HG02678 (cell line): Measurements from ENCODE around the gene APH1B.

ENCODE experiments used
- ATAC-seq: cut with Tn5 transposase; IDR thresholded peaks from one replicate; pipeline ENCODE4 v1.9.1; 2021; ENCODE audit warnings: mild to moderate bottlenecking, moderate library complexity; ENCODE audit not compliant: unreplicated experiment

APH1B gene

DNA sequence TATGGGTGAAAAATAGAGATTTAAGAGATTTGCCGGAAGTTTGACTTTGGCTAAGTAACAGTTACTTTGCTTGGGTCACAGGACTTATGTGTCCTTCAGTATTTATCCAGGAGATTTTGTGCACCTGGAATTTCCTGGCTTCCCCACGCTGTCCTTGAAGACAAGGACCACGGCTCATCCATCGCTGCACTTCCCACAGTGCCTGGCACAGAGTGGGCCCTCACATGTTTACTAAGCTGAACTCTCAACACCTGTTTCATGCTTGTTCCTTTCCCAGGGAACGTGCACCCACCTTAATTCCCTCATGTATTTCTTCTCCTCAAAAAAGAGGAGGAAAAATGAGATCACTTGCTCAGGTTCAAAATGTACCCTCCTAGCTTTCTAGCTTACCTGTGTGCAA is 72.2 kb downstream of the APH1B start:
- ATAC-seq: no peak

DNA sequence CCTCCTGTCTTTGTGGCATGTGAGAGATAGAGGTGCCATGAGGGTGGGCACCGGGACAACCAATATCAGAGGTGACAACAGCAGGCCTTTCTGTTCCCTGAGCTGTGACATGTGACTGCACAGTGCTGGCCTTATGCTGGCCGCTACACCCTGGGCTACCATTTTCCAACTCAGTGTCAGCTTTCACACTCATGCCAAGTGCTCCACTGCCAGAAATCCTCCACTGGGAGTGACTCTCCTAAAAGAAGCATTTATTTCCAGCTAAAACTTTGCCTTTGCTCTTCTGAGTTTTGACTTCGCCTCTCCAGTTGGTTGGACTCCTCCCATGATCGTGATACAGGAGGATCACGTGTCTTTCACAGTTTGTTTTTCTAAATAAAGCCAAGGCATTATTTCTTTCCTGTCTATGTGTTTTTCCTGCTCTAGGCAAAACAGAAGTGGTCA is 72.8 kb downstream of the APH1B start:
- ATAC-seq: no peak

DNA sequence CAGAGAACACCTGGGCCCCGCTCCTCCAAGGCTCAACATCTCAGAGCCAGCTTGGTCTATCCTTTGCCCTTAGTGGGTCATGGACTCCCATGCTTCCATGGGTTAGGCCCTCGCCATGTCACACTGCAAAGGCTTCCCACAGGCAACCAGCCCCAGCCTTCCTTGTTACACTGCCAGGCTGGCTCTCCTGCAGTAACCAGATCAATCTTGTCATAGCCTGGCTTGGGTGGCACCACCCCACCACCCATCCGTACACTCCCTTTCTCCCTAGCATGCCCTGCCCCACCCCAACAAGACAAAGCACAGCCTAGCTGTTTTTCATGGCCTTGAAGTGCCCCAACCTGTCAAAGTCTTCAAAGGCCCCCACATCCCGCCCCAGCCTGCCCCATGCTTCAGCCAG is 73.8 kb downstream of the APH1B start:
- no peak for ATAC-seq

DNA sequence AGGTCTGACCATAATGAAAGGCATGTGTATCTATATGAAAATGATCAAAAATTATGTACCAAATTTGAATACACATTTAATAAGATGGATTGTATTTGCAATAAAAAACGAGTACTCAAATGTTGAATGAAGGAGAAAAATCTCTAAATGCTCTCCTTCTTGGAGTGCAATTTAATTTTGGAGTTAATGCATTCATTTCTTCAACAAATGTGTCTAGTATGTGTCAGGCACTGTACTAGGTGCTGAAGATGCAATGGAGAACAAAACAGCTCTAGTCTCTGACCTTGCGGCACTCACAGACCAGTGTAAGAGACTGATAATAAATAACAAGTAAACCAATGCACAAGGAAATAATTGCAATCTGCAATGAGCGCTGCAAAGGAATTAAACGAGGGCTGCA is 75.4 kb downstream of the APH1B start:
- no peak for ATAC-seq

DNA sequence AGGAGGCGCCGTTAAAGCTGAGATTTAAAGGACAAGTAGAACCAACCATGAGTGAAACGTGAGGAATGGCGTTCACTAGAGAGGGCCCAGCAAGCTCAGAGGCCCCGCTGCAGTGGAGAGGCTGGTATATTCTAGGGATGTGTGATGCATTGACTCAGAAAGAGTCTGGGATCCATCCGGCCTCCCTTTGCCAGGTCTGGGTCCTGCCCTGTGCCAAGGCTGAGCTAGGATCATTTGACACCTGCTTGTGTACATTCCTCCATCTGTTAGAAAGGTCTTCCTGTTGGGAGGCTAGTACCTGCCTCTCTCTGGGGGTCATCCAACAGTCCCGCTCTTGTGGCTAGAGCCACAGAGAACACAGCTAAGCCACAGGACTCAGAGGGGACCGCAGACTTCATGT is 75.9 kb downstream of the APH1B start:
- no peak for ATAC-seq

DNA sequence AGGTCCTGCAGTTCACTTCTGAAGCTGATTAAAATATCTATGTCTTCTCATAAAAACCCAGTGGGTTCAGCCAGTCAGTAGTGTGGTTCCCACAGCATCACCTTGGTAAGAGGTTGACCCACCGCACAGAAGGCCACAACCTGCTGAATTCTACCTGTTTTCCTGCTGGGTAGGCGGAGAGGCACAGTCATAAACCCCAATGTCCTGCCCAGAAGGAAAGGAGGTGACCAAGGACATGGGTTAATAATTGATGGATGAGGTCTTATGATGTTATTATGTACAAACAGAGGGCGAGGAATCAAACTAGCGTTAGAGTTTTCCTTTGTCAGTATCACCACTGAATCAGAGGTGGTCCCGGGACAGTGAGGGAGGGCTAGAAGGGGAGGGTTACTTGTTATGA is 76.5 kb downstream of the APH1B start:
- ATAC-seq: no peak

DNA sequence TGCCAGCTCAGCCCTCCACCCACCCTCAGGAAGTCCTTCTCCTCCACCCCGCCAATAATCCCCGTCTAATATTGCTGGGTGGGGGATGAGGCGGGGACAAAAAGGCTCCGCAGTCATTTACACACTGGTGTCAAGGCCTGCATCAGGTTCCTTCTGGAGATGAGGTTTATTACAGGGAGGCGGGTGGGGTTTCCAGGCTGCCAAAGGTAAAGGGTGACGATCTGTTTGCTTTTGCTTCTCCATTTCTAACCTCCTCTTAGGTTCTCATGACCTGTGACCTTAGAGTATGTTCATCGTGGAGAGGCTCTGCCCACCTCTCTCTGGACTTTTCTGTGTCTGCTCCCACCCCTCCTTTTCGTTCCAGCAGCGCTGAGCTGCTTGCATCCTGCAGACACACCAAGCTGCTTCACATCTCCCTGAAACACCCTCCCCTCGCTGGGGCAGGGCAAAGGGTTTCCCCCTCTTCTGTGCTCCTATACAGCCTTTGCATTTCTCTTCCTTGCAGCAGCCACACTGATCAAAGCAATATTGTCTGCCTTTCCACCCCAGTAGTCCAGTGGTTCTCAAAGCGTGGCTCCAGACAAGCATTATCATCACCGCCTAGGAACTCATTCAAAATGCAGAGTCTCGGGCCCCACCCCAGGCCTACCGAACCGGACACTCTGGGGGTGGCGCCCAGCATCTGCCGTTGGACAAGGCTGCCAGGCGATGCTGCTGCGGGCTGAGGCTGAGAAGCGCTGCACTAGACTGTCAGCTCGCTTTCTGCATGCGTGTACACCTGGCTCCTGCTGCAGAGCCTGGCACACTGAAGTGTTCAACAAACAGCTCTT is 77.6 kb downstream of the APH1B start:
- ATAC-seq: no peak

DNA sequence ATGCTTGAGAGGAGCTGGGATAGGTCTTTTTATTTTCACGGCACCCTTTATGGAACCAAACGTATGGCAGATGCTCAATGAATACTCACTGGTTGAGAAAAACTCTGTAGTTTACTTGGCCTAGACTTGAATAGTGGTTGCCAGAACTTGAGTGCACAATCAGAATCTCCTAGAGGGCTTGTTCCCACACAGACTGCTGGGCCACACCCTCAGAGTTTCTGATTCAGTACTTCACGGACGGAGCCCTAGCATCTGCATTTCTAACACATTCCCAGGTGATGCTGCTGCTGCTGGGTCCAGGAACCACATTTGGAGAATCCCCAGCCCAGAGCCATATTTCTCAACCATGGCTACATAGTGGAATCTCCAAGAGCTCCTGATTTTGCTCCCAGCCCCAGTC is 79.7 kb downstream of the APH1B start:
- ATAC-seq: no peak

DNA sequence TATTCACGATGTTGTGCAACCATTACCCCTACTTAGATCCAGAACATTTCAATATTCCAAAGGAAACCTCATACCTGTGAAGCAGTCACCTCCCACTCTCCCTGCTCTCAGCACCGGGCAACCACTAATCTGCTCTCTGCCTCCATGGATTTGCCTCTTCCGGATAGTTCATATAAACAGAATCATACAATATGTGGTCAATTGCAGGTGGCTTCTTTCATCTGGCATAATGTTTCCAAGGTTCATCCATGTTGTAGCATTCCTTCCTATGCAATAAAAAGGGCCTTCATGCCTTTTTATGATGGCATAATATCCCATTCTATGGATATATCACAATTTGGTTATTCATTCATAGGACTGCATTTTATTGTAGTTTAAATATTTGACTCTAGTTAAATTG is 80.3 kb downstream of the APH1B start:
- ATAC-seq: no peak

DNA sequence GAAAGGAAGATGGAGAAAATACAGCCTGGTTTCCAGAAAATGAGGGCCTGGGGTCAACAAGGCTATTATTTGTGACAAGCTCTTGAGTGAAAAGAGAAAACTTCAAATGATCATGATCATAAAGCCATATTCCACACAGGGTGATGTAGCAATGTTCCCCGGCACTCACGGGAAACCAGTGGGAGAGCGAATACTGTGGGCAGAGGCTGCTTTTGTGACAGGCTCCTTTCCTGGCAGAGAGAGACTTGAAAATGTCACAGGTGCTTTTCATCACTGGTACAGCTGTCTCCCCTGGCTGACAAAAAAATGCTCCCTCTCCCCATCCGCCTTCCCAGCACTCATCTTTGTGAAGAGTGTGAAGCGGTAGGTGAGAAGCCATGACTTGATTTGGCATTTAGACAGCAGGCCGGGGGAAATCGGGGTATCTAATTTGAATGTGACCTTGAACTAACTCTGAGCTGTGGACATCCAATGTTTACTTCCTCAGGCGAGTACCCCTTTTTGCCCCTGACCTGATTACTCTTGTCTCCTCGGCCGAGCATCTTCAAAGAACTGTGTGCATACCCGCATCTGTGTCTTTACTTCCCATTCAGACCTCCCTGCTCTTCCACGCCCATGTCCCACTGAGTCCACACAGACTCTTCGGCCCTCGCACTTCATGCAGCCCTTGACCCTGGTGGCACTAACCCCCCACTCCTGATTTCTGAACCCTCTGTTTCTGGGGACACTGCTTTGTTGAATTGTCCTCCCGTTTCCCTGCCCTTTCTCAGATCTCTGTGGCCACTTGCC is 81.0 kb downstream of the APH1B start:
- no peak for ATAC-seq
